Activated T-cell treated with anti-CD3 and anti-CD28 coated beads for 4 hours (primary cell): Measurements from ENCODE around the gene ITGA2B.
"Not testable (repeated sequence)": the region's sequence is repeated elsewhere in the genome, so short reads cannot be mapped to it uniquely, and the experiment has no call there.

Source experiments
- DNase-seq: peaks from one replicate; pipeline ENCODE4 v3.0.0-alpha.2; 2020

ITGA2B gene

GRCh38 chr17:44389281-44389680 is at the start of gene ITGA2B:
ITGA2B (minus strand) TSS chr17:44389649; CDS start chr17:44389473, 176 bp downstream.
- no peak for DNase-seq

GRCh38 chr17:44439168-44439567 is 49.7 kb upstream of the ITGA2B start:
- no peak for DNase-seq

DNA sequence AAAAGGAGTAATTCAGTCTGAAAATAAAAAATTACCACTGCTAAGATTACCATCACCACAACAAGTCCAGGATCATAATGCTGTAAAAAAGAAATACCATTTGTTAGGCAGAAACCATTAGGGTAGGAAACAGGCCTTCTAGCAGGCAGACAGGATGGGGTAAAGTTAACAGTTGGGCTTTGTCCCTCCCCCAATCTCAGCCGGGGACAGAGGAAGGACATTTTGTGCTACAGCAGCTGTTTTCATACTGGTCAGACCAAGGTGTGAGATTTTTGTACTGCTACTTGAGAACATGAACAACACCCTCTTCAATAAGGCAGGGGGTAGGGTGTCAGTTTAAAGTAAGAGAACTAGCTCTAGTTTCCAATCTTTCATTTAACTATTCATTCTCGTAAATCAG is 49.2 kb upstream of the ITGA2B start:
- no peak for DNase-seq

- DNase-seq, result no peak
Measured at GRCh38 chr17:44436336-44436735, 46.9 kb upstream of the ITGA2B start.

- DNase-seq, result no peak
Measured at GRCh38 chr17:44432254-44433157, 43.1 kb upstream of the ITGA2B start.

- no peak for DNase-seq
Measured at GRCh38 chr17:44424828-44425461, 35.5 kb upstream of the ITGA2B start.

DNA sequence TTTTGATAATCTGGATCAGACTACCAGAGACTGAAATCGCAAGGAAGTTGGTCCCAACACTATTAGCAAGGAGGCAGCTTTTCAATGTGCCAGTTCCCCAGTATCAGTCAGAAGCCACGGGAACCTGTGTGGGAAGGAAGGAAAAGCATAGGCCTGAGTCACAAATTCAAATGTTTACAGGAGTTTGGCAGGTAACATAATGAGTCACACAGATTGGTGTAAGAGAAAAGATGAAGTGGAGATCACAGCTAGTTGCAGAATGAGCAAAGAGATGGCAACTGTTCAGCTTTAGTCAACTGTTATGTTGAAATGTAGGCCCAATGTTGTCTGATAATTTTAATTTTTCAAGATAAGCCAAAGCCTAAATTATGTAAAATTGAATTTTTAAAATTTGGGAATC is 28.1 kb upstream of the ITGA2B start:
- DNase-seq, result no peak

- DNase-seq, result no peak
Measured at GRCh38 chr17:44416558-44417289, 27.3 kb upstream of the ITGA2B start.

DNA sequence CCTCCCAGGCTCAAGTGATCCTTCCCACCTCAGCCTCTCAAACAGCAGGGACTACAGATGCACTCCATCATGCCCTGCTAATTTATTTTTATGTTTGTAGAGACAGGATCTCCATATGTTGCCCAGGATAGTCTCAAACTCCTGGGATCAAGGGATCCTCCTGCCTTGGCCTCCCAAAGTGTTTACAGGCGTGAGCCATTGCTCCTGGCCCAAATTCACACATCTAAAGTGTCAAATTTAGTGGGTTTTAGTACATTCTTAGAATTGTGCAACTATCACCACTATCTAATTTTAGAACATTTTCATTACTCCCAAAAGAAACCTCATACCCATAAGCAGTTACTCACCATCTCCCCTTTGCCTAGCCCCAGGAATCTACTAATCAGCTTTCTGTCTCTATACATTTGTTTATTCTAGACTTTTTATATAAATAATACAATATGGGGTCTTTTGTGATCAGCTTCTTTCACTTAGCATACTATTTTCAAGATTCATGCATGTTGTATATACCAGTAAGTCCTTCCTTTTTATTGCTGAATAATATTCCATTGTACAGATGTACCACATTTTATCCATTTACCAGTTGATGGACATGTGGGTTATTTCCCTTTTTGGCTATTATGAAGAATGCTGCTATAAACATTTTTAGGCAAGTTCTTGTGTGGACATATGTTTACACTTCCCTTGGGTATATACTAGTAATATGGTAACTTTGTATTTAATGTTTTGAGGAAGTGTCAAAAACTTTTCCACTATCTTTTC is 25.1 kb upstream of the ITGA2B start:
- DNase-seq, result no peak

GRCh38 chr17:44409309-44410028 is 20.0 kb upstream of the ITGA2B start:
- no peak for DNase-seq

- no peak for DNase-seq
Measured at GRCh38 chr17:44408786-44409185, 19.3 kb upstream of the ITGA2B start.

- DNase-seq, result no peak
Measured at GRCh38 chr17:44402564-44403172, 13.2 kb upstream of the ITGA2B start.

DNA sequence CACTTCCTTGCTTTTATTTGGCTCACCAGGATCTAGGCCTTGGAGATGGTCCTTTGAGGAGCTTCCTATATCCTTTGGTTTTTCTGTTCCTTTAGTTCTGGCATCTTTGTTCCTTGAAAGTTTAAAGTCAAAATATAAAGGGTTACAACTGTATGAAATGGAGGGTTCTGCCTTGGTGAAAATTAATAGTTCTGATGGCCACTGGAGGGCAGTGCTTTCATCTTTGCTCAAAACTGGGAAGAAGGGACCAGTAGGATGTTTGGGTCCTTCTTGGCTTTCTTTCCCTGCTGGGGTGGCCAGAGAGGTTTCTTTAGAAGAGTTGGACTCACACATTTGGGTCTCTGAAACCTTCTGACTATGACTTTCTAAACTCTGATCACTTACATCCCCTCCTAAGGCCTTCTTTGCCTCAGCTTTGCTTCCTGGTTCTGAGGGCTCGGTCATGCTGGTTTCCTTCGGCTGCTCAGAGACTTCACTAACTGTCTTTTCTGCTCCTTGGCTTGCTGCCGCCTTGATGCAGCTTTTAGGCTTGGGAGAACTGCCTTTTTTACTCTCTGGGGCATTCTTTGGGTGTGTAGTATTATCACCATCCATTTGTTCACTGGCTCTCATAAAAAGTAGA is 10.9 kb upstream of the ITGA2B start:
- no peak for DNase-seq

DNA sequence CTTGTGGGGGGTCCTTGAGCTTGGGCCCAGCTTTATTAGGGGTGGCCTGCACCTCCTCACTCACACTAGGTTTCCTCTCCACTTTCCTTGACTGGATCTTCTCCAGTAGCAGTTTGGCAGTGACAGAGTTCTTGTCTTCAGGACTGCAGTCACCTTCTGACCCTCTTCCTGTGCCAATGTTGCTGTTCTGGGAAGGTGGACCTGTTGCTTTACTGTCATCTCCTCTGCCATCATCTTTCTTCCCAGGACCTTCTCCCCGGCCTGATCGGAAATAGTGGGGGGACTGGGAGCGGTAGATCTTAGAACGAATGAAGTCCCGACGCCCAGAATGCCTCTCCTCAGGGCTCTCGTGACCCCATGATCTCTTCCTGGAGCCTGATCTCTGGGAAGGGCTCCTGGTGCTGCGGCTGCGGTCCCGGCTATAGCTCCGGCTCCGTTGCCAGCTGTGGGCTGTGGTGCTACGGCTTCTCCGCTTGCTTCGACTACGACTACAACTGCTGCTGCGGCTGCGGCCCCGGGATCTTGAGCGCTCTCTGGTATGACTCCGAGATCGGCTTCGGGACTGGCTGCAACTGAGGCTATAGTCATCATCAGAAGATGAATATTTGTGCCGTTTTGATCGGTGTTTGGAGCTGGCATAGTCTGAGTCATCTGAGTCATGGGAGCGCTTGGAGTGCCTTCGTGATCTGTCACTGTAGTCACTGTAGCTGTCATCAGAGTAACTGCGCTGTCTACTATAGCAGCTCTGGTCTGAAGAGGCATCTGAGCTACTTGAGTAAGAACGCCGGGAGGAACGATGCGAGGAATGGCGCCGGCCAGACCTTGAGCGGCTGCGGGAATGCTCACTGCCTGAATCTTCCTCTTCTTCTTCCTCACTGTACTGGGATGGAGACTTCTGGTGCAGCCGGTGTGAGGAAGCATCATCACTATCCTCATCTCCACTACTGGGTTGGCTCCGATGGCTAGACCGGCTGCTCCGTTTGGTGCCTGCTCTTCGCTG is 9.5 kb upstream of the ITGA2B start:
- no peak for DNase-seq

- no peak for DNase-seq
Measured at GRCh38 chr17:44397479-44398440, 8.3 kb upstream of the ITGA2B start.

- no peak for DNase-seq
Measured at GRCh38 chr17:44396946-44397345, 7.5 kb upstream of the ITGA2B start.

GRCh38 chr17:44394833-44395232 is 5.4 kb upstream of the ITGA2B start:
- no peak for DNase-seq

DNA sequence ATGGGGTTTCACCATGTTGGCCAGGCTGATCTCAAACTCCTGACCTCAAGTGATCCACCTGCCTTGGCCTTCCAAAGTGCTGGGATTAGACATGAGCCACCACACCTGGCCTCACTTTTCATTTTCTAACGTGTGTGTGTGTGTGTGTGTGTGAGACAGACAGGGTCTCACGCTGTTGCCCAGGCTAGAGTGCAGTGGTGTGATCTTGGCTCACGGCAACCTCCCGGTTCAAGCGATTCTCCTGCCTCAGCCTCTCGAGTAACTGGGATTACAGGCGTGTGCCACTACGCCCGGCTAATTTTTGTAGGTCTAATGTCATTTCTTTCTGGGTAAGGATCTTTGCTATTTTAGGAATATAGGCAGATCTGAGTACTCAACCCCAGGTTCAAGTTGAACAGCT is 4.7 kb upstream of the ITGA2B start:
- not testable (repeated sequence) for DNase-seq
